ENCODE data around the gene ABCC8.

DNA sequence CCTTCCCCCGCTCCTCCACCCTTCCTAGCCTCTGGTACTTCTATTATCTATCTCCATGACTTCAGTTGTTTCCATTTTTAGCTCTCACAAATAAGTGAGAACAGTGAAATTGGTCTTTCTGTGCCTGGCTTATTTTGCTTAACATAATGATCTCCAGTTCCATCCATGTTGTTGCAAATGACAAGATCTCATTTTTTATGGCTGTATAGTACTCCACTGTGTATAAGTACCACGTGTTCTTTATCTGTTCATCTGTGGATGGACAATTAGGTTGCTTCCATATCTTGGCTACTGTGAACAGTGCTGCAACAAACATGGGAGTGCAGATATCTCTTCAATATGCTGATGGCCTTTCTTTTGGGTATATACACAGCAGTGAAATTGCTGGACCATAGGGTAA lies 6.9 kb upstream of the ABCC8 start:
- TF ChIP-seq CTCF (conservative IDR thresholded peaks at IDR 0.05 in 1 of 2, IDR thresholded peaks at IDR 0.05 in 1 of 2; ENCODE audit: extremely low read depth in 1 of 2, insufficient read depth in 1 of 2, low read depth in 1 of 2, low read length in 2 of 2) = no peak
- TF ChIP-seq EZH2 (IDR thresholded peaks at IDR 0.05; ENCODE audit: borderline replicate concordance, low read length) = no peak

Data from mammary epithelial cell (primary cell).